ENCODE results near the gene NSD2.

NSD2 gene

DNA sequence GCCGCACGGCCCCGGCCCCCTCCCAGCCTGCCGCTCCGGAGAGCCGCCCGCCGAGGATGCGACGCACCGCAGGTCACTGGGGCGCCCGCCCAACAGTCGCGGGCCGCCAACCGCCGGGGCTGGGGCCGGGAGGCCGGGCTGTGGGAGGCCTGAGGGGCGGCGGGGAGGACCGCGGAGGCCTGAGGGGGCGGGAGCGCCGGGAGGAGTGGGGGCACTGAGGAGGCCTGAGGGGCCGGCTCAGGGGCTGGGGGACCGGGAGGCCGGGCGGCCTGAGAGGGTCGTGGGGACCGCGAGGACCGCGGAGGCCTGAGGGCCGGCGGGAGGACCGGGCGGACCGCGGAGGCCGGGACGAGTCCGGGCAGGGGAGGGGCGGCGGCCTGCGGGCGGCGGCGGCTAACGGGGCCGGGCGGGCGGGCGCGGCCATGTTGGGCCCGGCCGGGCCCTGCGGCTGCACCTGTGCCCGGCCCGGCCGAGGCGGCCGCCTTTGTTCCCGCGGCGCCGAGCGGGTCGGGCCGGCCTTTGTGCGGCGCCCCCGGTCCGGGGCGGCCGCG lies 353 bp downstream of the NSD2 start:
- TF ChIP-seq CTCF (conservative IDR thresholded peaks at IDR 0.05; ENCODE audit: control insufficient read depth, insufficient read depth, low read depth, low read length): no peak
- peak overlapping the region; percentile 77 for H3K4me3 ChIP-seq (ENCODE audit: control insufficient read depth, low read depth, low read length)
- no peak for DNase-seq (ENCODE audit: low read depth)

DNA sequence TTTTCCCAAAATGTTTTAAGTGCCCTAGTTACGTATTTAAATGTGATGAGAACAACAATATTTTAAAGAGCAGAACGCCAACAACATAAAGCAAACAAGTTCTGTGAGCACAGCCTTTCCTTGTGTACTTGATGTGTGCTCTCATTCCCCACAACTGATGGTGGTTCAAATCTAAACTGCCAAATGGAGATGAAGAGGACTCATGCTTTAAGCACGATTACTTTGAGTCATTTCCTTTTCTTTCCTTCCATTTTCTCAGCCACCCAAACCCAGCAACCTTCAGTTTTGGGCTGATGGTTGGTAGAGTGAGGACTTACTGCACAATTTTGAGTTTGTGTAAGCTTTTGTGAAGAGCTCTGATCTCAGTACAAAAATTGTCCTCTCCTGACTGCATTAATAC lies 1.7 kb downstream of the NSD2 start:
- TF ChIP-seq CTCF (conservative IDR thresholded peaks at IDR 0.05; ENCODE audit: control insufficient read depth, insufficient read depth, low read depth, low read length): no peak
- peak overlapping the region; percentile 77 for H3K4me3 ChIP-seq (ENCODE audit: control insufficient read depth, low read depth, low read length)
- peak; percentile 81 for DNase-seq (ENCODE audit: low read depth)

DNA sequence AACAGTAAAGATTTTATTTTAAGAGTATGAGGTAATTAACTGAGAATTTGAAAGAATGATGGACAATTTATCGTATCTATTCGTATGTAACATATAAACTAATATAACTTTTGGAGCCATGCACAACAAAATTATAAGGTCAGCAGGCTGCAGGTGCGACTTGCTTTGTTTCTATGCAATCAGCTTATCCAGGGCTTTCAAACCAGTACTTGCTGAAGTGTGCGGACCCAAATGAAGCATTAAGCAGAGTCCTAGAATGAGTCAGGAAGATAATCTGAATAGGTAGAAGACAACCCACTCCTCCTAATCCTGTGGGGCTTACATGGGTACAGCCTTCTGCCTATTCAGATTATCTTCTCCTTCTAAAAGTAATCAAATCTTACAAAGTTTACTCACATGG lies 2.1 kb downstream of the NSD2 start:
- peak overlapping the region; percentile 77 for H3K4me3 ChIP-seq (ENCODE audit: control insufficient read depth, low read depth, low read length)
- no peak for DNase-seq (ENCODE audit: low read depth)
- TF ChIP-seq CTCF (conservative IDR thresholded peaks at IDR 0.05; ENCODE audit: control insufficient read depth, insufficient read depth, low read depth, low read length): no peak

- TF ChIP-seq CTCF (conservative IDR thresholded peaks at IDR 0.05; ENCODE audit: control insufficient read depth, insufficient read depth, low read depth, low read length): no peak
- no peak overlapping the region for H3K4me3 ChIP-seq (ENCODE audit: control insufficient read depth, low read depth, low read length)
Measured at GRCh38 chr4:1873776-1874175, 2.6 kb downstream of the NSD2 start.

GRCh38 chr4:1874201-1874600 lies 3.0 kb downstream of the NSD2 start:
- no peak for TF ChIP-seq CTCF (conservative IDR thresholded peaks at IDR 0.05; ENCODE audit: control insufficient read depth, insufficient read depth, low read depth, low read length)
- no peak for DNase-seq (ENCODE audit: low read depth)
- no peak overlapping the region for H3K4me3 ChIP-seq (ENCODE audit: control insufficient read depth, low read depth, low read length)

More at GRCh38 chr4:1873776-1874175, 2.6 kb downstream of the NSD2 start:
- DNase-seq (ENCODE audit: low read depth): no peak

DNA sequence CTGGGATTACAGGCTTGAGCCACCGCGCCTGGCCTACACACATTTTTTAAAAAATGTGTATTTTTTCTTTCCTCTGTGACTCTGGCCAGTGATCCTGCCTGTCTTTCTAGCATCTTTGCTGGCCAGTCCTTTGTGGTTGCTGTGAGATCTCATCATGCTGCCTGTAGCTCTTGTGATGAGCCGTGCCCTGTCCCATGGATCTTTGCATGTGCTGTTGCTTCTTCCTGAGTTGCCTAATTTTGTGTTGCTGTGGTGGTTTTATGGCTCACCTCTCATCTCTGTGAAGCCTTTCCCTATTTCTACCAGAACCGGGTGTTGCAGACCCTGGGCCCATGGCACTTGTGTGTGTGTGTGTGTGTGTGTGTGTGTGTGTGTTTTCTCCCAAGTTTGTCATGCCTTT lies 8.3 kb downstream of the NSD2 start:
- TF ChIP-seq CTCF (conservative IDR thresholded peaks at IDR 0.05; ENCODE audit: control insufficient read depth, insufficient read depth, low read depth, low read length): no peak
- peak; percentile 45 for DNase-seq (ENCODE audit: low read depth)

DNA sequence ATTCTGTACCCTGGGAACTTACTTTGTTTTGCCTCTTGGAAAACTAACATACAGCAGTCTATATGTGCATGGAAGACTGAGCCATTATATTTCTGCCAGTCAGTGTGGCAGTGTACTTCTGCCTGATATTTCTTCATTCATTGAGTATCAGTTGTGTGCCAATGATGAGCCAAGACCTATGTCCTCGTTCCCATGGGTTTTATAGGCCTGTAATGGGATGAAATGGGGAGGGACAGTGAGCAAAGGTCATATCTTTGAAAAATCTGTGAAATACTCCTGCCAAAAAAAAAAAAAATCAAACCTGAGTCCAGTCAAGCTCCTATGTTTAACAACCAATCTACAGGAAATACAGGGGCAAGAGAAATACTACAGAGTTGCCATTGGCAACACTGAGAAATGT lies 9.1 kb downstream of the NSD2 start:
- no peak overlapping the region for H3K4me3 ChIP-seq (ENCODE audit: control insufficient read depth, low read depth, low read length)
- TF ChIP-seq CTCF (conservative IDR thresholded peaks at IDR 0.05; ENCODE audit: control insufficient read depth, insufficient read depth, low read depth, low read length): no peak

More for the DNA sequence above, 8.3 kb downstream of the NSD2 start:
- no peak overlapping the region for H3K4me3 ChIP-seq (ENCODE audit: control insufficient read depth, low read depth, low read length)

More for the DNA sequence above, 9.1 kb downstream of the NSD2 start:
- DNase-seq (ENCODE audit: low read depth): no peak

Measured in fibroblast of mammary gland (primary cell).